Naive thymus-derived CD4-positive, alpha-beta T cell (primary cell): ENCODE data around the gene UAP1L1. TPM values are rescaled to one million over a fixed set of nuclear protein-coding genes. Genes with fewer than 3 reads are reported as not detected.
A peak's percentile ranks its signal among the peaks of the same experiment; 100 is the strongest.

ENCODE experiments used
- ATAC-seq: fragments of 150-1000 bp; cut with Tn5 transposase; 2 replicates; pipeline ENCODE4 v1.10.0; 2021; ENCODE audit warnings: mild to moderate bottlenecking, moderate library complexity
- CTCF ChIA-PET: fragments of 350-600 bp; sonication (Branson Sonifier 250); formaldehyde crosslinking; loops from one replicate; lab custom pipeline; 2021; ENCODE audit warnings: antibody characterized with exemption; lab: Charles Lee
- POLR2A ChIA-PET: fragments of 350-600 bp; sonication (Branson Sonifier 250); formaldehyde crosslinking; loops from one replicate; lab custom pipeline; 2021; ENCODE audit warnings: antibody characterized with exemption, inconsistent platforms; lab: Charles Lee
- DNase-seq, 9 donors: peaks; one replicate each; pipeline versions ENCODE4 v3.0.0 to v3.0.0-alpha.2; 2020 to 2022; ENCODE audit warnings: mixed read lengths in 1 of 9
- H3K27ac ChIP-seq: one replicate; pipeline ENCODE4 v1.7.0; 2013; ENCODE audit warnings: mild to moderate bottlenecking, low read depth, low read length, moderate library complexity
- H3K27me3 ChIP-seq, 2 donors: one replicate each; pipeline ENCODE4 v1.7.0; 2013; ENCODE audit warnings: low read length in 2 of 2, mild to moderate bottlenecking in 2 of 2, moderate library complexity in 2 of 2; ENCODE audit not compliant: control insufficient read depth in 2 of 2, insufficient read depth in 2 of 2
- H3K36me3 ChIP-seq, 3 experiments: 1 replicate in 2 of 3; 2 replicates in 1 of 3; pipeline ENCODE4 v1.7.0; 2013; ENCODE audit warnings: low read length in 3 of 3, mild to moderate bottlenecking in 3 of 3, moderate library complexity in 1 of 3; ENCODE audit not compliant: insufficient read depth in 3 of 3, control insufficient read depth in 2 of 3
- H3K4me1 ChIP-seq, 2 donors: one replicate each; pipeline ENCODE4 v1.7.0; 2013; ENCODE audit warnings: low read length in 2 of 2, mild to moderate bottlenecking in 2 of 2, moderate library complexity in 1 of 2; ENCODE audit not compliant: control insufficient read depth in 2 of 2, insufficient read depth in 2 of 2
- H3K4me3 ChIP-seq: 2 replicates; pipeline ENCODE4 v1.7.0; 2013; ENCODE audit warnings: mild to moderate bottlenecking, low read length
- H3K9me3 ChIP-seq, 3 experiments: 1 replicate in 2 of 3; 2 replicates in 1 of 3; pipeline ENCODE4 v1.7.0; 2013; ENCODE audit warnings: low read length in 3 of 3; ENCODE audit not compliant: control insufficient read depth in 2 of 3
- H3K27ac Mint-ChIP-seq, 9 donors: one replicate each; pipeline ENCODE4 v1.8.0; 2020 to 2022; ENCODE audit warnings: mixed read lengths in 9 of 9, mild to moderate bottlenecking in 8 of 9, moderate library complexity in 5 of 9, inconsistent platforms in 2 of 9
- H3K27me3 Mint-ChIP-seq, 5 donors: one replicate each; pipeline ENCODE4 v1.8.0; 2021 to 2022; ENCODE audit warnings: mixed read lengths in 5 of 5, mild to moderate bottlenecking in 1 of 5
- H3K36me3 Mint-ChIP-seq, 5 donors: one replicate each; pipeline ENCODE4 v1.8.0; 2020 to 2022; ENCODE audit warnings: mixed read lengths in 5 of 5, mild to moderate bottlenecking in 3 of 5, inconsistent platforms in 1 of 5
- H3K4me1 Mint-ChIP-seq, 7 donors: one replicate each; pipeline ENCODE4 v1.8.0; 2020 to 2022; ENCODE audit warnings: mixed read lengths in 7 of 7, mild to moderate bottlenecking in 3 of 7, inconsistent platforms in 1 of 7
- H3K4me3 Mint-ChIP-seq, 10 donors: one replicate each; pipeline ENCODE4 v1.8.0; 2020 to 2022; ENCODE audit warnings: mild to moderate bottlenecking in 10 of 10, mixed read lengths in 10 of 10, moderate library complexity in 6 of 10, inconsistent platforms in 2 of 10
- H3K9me3 Mint-ChIP-seq, 11 donors: one replicate each; pipeline ENCODE4 v1.8.0; 2020 to 2022; ENCODE audit warnings: mixed read lengths in 11 of 11, mild to moderate bottlenecking in 4 of 11, inconsistent platforms in 1 of 11, moderate library complexity in 1 of 11
- intact Hi-C, 2 donors: fragments of 100-400 bp; cut with micrococcal nuclease; formaldehyde crosslinking; loops; one replicate each; pipeline ENCODE4 v1.15.1; 2023
- polyA plus RNA-seq, 2 donors: library from polyadenylated mRNA; unstranded; fragments of 300-500 nt; fragmentation: Illumina TruSeq; gene quantifications; one replicate each; pipeline ENCODE4 v1.2.3, GENCODE V29; 2021
- total RNA-seq, 6 experiments: library from RNA in 5 of 6; stranded (reverse) in 5 of 6; gene quantifications; 1 replicate in 5 of 6; 2 replicates in 1 of 6; pipeline ENCODE4 v1.2.3 and lab custom pipeline; 2021 to 2026

UAP1L1 gene
- total and polyA plus RNA-seq, 7 experiments from 2014 or later: 0.71 to 27.6 (median 14.9) TPM

GRCh38 chr9:137045294-137046087, 31.8 kb upstream of the UAP1L1 start:
- Histone ChIP-seq H3K27me3 (peaks cover 9 to 35% of the 10 kb centered on the region in 2 donors), H3K4me1 (peaks cover 9 to 25% of the 10 kb centered on the region in 2 donors), H3K36me3 (no peaks in the 10 kb centered on the region), H3K27ac (no peak overlapping the region), H3K9me3 (no peaks in the 10 kb centered on the region), H3K4me3 (peak overlapping the region; percentile 46)
- H3K27me3 Mint-ChIP-seq: peaks cover 15 to 42% (median 34%) of the 10 kb centered on the region in 5 donors
- no peak overlapping the region for H3K27ac Mint-ChIP-seq
- ATAC-seq (peak; percentile 6), DNase-seq (peak in 1 of 9 donors; percentile 49)
- ChIA-PET CTCF (interaction anchor here (0.8 kb wide), 1 partner anchor 10 kb away, joined by 5 read pairs; no protein-coding TSS in a partner anchor), POLR2A (no interaction called here)
- H3K36me3 Mint-ChIP-seq: no peaks in the 10 kb centered on the region
- no peaks in the 10 kb centered on the region for H3K9me3 Mint-ChIP-seq
- peak overlapping the region in 9 of 10 donors; percentile 18 to 79 (median 57) for H3K4me3 Mint-ChIP-seq
- H3K4me1 Mint-ChIP-seq: peaks cover 0 to 11% (median 9%) of the 10 kb centered on the region in 7 donors
- intact Hi-C loops: loop anchor here (1.0 to 5.0 kb wide), 5 partner anchors 22 to 198 kb away; partner anchors contain the start of genes PHPT1 (in 1 of the 2) and RNF224 (in 1 of the 2)

GRCh38 chr9:137046088-137046787, 31.1 kb upstream of the UAP1L1 start, which contains the start of gene NPDC1:
TSS of gene NPDC1 (minus strand) at chr9:137046177. CDS start at chr9:137045989, 188 bp downstream.
- no peaks in the 10 kb centered on the region for H3K9me3 ChIP-seq
- peaks cover 9 to 25% of the 10 kb centered on the region in 2 donors for H3K4me1 ChIP-seq
- intact Hi-C loops: loop anchor here (1.0 to 5.0 kb wide), 5 partner anchors 21 to 199 kb away; partner anchors contain the start of genes PHPT1 (in 1 of the 2) and RNF224 (in 1 of the 2)
- no peak within 1 kb of the TSS for H3K27ac ChIP-seq
- ChIA-PET POLR2A (interaction anchor here (0.6 to 1.3 kb wide), 6 partner anchors 13 to 231 kb away, joined by 3 to 6 read pairs (median 4); partner anchors contain the start of genes MAN1B1 and RNF224), CTCF (interaction anchor here (0.5 to 1.8 kb wide), 20 partner anchors 9 to 317 kb away, joined by 3 to 15 read pairs (median 4); partner anchors contain the start of gene RNF224)
- H3K27me3 ChIP-seq: peaks cover 9 to 35% of the 10 kb centered on the region in 2 donors
- H3K4me3 Mint-ChIP-seq: peak within 1 kb of the TSS; percentile 29 to 79 (median 59)
- peaks cover 15 to 46% (median 34%) of the 10 kb centered on the region in 5 donors for H3K27me3 Mint-ChIP-seq
- no peaks in the 10 kb centered on the region for H3K9me3 Mint-ChIP-seq
- ATAC-seq: peak; percentile 92
- H3K4me1 Mint-ChIP-seq: peaks cover 0 to 11% (median 9%) of the 10 kb centered on the region in 7 donors
- no peak within 1 kb of the TSS for H3K27ac Mint-ChIP-seq
- DNase-seq: peak; percentile 55 to 86 (median 66)
- peak within 1 kb of the TSS; percentile 46 for H3K4me3 ChIP-seq
- no peaks in the 10 kb centered on the region for H3K36me3 ChIP-seq
- no peaks in the 10 kb centered on the region for H3K36me3 Mint-ChIP-seq

GRCh38 chr9:137048655-137049543, 28.4 kb upstream of the UAP1L1 start:
- H3K36me3 Mint-ChIP-seq: no peaks in the 10 kb centered on the region
- H3K27ac Mint-ChIP-seq: no peak overlapping the region
- Histone ChIP-seq H3K4me1 (peaks cover 8 to 33% of the 10 kb centered on the region in 2 donors), H3K27me3 (peaks cover 9 to 47% of the 10 kb centered on the region in 2 donors), H3K4me3 (no peak overlapping the region), H3K36me3 (no peaks in the 10 kb centered on the region), H3K9me3 (no peaks in the 10 kb centered on the region), H3K27ac (no peak overlapping the region)
- POLR2A ChIA-PET: no interaction called here
- H3K27me3 Mint-ChIP-seq: peaks cover 15 to 56% (median 34%) of the 10 kb centered on the region in 5 donors
- no peak for DNase-seq
- peaks cover 0 to 11% (median 9%) of the 10 kb centered on the region in 7 donors for H3K4me1 Mint-ChIP-seq
- CTCF ChIA-PET: interaction anchor here (1.0 kb wide), 1 partner anchor 242 kb away, joined by 3 read pairs; no protein-coding TSS in a partner anchor
- no peak for ATAC-seq
- no peak overlapping the region for H3K4me3 Mint-ChIP-seq
- no peaks in the 10 kb centered on the region for H3K9me3 Mint-ChIP-seq
- intact Hi-C loops: loop anchor here in 1 of 2 donors (5.0 kb wide), 2 partner anchors 188 to 202 kb away; partner anchors contain the start of gene PHPT1

- Histone ChIP-seq H3K4me3 (no peak overlapping the region), H3K27ac (no peak overlapping the region), H3K27me3 (peaks cover 9 to 41% of the 10 kb centered on the region in 2 donors), H3K36me3 (no peaks in the 10 kb centered on the region), H3K4me1 (peaks cover 7 to 24% of the 10 kb centered on the region in 2 donors), H3K9me3 (no peaks in the 10 kb centered on the region)
- no peaks in the 10 kb centered on the region for H3K9me3 Mint-ChIP-seq
- H3K4me1 Mint-ChIP-seq: peaks cover 0 to 9% (median 7%) of the 10 kb centered on the region in 7 donors
- peak; percentile 40 for ATAC-seq
- intact Hi-C loops: loop anchor here in 1 of 2 donors (5.0 kb wide), 2 partner anchors 188 to 202 kb away; partner anchors contain the start of gene PHPT1
- H3K36me3 Mint-ChIP-seq: no peaks in the 10 kb centered on the region
- POLR2A ChIA-PET: no interaction called here
- peak overlapping the region in 1 of 9 donors; percentile 46 for H3K27ac Mint-ChIP-seq
- peak in 3 of 9 donors; percentile 39 to 57 (median 45) for DNase-seq
- CTCF ChIA-PET: interaction anchor here (1.0 kb wide), 1 partner anchor 243 kb away, joined by 3 read pairs; no protein-coding TSS in a partner anchor
- peak overlapping the region in 1 of 10 donors; percentile 39 for H3K4me3 Mint-ChIP-seq
- peaks cover 12 to 53% (median 31%) of the 10 kb centered on the region in 5 donors for H3K27me3 Mint-ChIP-seq
These were observed 27.5 kb upstream of the UAP1L1 start for GRCh38 chr9:137049544-137050449.

- H3K4me1 ChIP-seq: peaks cover 4 to 18% of the 10 kb centered on the region in 2 donors
- H3K9me3 ChIP-seq: no peaks in the 10 kb centered on the region
- ATAC-seq: no peak
- Mint-ChIP-seq H3K4me1 (peaks cover 0 to 5% (median 4%) of the 10 kb centered on the region in 7 donors), H3K27ac (no peak overlapping the region), H3K9me3 (no peaks in the 10 kb centered on the region), H3K4me3 (no peak overlapping the region), H3K36me3 (no peaks in the 10 kb centered on the region), H3K27me3 (peaks cover 9 to 51% (median 27%) of the 10 kb centered on the region in 5 donors)
- no peak overlapping the region for H3K27ac ChIP-seq
- no peak overlapping the region for H3K4me3 ChIP-seq
- DNase-seq: no peak
- ChIA-PET POLR2A (no interaction called here), CTCF (no interaction called here)
- intact Hi-C loops: no loop called here
- peaks cover 9 to 41% of the 10 kb centered on the region in 2 donors for H3K27me3 ChIP-seq
- no peaks in the 10 kb centered on the region for H3K36me3 ChIP-seq
These were observed 26.7 kb upstream of the UAP1L1 start for GRCh38 chr9:137050570-137050969.
